GM19193 (cell line): ENCODE results near the gene TENM4.

ENCODE experiments used
- POLR2A ChIP-seq: IDR thresholded peaks from 4 replicates; pipeline ENCODE4 v1.6.1; 2011; ENCODE audit not compliant: insufficient read depth, insufficient read length; ENCODE audit errors: extremely low read depth

The TENM4 gene

DNA sequence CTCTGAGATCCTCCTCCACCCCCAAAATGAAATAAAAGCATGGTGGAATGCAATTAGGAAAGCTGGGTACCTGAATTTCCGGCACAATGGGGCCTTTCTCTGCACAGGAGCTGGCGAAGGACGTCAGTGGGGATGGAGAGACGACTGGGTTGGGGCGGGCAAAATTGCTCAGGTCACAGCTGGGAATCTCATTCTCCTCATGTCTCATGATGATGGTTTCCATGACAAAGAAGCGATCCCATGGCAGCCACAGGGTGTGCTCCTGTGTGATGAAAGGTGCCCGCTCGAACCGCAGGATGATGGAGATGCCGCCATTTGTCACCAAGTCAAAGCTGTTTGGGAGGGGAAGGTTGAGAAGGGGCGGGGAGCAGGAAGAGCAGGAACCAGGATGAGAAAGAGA, 708.6 kb downstream of the TENM4 start:
- no peak for TF ChIP-seq POLR2A

DNA sequence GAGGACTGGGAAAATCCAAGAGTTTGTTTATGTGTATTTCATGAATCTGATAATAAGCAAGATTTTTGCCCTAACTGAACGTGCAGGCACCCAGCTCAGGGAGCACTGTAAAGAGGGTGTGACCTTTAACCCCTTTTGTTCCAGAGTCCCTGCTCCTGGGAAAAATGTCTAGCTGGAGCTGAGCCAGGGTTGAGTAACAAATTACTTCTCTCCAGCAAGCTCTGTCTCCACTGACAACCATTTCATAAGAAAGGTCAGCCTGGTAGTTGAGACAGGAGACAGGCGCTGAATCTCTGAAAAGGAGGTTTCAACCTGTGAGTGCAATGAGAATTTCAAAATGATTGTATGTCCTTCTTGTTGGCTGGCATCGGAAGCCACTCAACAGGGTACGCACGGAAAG, 709.8 kb downstream of the TENM4 start:
- no peak for TF ChIP-seq POLR2A

DNA sequence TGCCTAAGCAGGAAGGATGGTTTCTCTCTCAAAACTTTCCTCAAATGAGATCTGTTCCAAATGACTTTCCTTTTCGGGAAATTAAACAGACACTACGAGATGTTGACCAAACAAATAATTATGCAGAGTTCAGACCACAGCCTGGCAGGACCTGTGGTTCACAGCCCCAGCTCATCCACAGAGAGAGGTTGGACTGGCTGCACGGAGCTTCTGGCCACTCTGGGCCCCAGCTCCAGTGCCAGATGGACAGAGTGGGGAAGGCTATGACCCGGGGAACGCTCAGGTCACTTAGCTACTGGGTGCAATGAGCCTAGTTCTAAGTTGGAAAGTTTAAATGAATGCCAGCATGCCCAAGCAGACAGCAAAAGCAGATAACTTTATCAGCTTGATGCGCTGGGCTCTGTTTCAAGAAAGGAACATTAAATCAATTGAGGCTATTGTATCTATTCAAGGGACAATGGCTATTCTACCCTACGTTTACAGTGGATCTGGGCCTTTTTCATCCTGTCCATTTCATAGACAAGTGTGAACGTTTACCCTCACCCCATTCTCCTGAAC, 710.5 kb downstream of the TENM4 start:
- TF ChIP-seq POLR2A: no peak

DNA sequence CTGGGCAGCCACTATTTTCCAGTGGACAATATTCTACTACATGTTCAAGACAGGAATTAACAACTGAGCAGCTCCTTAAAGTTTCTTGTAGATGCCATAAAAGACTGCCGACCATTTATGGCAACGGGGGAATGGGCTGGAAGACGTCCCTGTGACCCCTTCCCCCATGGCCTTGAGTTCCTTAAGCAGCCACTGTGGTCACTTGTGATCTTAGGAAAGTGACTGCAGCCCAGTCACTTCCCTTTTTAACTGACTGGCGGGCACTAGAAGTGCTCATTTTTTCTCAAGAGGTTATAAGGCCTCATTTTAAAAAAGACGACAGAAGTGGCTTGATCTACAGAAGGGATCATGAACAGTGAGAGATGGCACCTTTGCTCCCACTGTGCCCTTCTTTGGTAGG, 713.0 kb downstream of the TENM4 start:
- TF ChIP-seq POLR2A: no peak

DNA sequence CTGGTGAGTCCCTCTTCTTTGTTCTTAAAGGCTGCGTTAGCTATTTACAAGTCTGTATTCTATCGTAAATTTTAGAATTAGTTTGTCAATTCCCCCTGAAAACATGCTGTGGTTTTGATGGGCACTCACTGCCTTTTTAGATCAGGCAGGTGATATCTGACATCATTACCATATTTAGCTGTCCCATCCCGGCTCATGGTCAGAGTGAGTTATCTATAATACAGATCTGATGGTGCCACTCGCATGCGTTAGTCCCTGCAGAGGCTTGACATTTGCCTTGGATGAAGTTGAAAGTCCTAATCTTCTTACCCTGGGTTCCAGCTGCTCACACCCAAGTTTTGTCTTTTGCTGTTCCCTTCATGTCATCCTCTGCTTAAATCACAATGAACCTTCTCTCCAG, 715.6 kb downstream of the TENM4 start:
- TF ChIP-seq POLR2A: no peak

DNA sequence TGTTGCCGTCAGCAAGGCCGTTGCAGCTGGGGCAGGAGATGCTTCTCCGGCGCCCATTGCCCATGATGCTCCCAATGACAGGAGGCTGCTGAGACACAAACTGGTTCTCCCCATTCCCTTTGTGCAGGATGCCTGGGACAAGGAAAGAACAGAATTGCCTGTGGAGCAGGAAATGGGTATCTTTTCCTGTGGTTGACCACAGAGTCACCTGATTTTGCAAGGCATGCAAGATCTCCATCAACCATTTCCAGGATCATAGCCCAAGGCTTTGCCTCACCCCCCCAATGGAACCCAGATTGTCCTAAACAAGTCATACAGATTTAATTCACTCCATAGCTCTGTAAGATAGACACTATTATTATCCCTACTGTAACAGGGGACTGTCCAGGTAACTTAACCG, 718.0 kb downstream of the TENM4 start:
- no peak for TF ChIP-seq POLR2A

DNA sequence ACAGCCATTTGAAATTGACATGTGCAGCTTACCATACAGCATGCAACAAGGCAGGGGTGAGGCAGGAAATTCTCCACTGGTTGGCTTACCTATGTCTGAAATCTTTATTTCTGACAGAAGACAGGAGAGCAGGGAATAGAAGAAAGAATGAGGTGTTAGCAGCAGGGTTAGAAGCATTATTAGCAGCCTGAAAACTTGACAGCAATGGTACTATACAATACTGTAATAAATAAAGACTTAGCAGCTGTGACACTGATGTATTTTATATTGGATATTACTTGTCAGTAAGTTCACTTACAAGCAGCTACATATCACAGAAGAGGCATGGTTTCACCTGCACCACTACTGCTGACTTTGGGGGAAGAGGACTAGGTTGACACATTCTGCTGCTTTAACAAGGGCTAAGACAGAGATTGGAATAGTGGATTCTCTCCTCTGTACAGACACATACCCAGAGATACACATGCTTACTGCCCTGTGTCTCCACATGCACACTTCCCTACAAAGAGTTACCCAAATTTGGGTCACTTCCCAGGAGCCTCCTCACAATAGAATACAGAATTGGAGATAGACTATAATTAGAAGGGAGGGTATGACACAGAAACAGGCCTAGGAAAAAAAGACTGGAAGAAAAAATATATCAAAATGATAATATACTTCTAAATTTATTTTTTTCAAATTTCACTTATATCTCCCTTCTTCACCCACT, 720.4 kb downstream of the TENM4 start:
- TF ChIP-seq POLR2A: no peak

DNA sequence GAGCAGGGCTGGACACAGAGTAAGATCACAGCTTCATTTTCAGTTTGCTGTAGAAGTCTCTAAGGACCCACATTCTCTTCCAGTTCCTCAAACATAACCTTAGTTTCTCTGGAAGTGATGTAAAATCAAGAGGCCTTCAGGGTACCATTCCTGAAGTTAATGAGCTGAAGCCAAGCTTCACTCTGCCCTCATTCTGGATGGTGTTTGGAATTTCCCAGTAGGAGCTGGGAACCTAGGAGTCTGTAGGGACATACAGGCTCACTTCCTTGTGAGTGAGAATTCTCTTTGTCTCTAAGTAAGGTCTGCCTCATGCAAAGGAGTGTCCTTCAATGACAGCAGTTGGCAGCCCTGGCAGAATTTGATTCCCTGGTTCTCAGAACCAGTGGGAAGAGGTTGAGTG, 723.8 kb downstream of the TENM4 start:
- TF ChIP-seq POLR2A: no peak

DNA sequence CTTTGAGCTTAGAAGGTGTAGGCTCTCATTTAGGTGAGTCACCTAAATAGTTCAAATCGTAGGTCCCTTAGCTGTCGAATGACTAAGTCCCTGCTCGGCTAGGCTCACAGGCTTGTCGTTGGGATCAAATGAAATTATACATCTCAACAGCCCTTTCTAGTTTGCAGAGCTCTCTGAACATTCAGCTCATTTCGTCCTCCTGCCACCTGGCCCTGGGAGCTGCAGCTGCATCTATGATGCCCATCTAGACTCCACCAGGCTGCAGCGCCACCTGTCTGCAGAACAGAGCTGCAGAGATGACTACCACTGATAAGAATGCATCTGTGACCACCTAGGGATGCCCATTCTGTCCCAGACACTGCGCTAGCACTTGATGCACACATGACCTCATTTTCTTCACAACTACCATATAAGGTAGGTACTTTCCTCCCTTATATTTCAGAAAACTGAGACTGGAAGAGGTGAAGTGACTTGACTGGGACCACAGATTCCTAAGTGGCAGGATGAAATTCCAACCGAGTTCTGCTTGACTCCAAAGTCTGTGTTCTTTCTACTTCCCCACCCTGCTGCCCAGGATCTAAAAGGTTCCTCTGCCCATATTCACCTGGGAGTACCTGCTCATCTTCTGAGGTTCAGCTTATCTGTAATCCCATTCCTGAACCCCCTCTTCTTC, 725.1 kb downstream of the TENM4 start:
- TF ChIP-seq POLR2A: no peak

DNA sequence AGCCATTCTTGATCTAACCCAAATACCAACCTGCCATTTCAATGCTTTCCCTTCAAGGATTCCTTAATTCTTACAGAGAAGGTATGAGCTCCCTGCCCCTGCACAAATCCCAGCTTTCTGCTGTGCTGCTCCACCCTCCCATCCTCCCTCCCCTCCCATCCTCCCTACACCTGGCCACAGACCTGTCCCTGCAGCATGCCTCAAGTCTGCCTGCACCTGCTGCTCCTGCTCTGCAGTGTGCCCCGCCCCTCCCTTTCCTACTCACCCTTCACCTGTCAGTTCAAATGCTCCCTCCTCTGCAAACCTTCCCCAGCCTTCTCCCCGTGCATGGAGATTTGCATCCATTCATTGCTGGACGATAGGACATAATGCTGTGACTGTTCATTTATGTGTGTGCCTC, 726.3 kb downstream of the TENM4 start:
- no peak for TF ChIP-seq POLR2A

DNA sequence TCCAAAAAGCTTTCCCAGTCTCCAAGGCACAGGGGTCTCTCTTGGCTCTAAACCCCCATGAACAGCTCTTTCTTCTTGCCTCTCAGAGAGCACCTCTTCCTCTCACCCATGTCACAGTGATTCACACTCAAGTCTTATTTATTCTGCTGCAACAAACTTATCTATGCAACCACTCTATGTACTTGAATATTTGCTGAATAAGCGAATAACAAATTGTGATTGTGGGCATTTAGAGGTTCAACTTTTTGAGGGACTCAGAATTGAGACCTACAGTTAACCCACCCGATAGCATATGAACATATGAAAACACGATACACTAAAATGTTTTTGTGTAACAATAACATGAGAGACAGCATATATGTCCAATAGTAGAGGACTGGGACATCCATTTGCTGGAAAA, 729.1 kb downstream of the TENM4 start:
- no peak for TF ChIP-seq POLR2A

DNA sequence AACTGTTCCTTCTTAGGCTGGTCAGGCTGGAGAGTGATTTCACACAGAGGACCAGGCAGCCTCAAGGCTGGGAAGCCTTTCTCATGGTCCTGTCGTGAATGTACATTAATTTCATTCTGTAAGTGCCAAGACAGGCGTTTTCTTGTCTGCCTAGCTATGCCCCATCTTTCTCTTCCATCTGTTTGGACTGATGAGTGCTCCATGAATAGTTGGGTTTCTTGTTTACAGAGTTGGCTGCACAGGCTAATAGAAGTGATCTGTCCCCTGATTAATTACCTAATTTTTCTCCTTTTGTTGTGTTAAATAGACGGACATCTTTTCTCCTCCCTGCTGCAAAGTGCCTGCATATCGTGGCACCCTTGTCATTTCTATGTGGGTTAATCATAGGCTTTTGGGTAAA, 730.4 kb downstream of the TENM4 start:
- TF ChIP-seq POLR2A: no peak

DNA sequence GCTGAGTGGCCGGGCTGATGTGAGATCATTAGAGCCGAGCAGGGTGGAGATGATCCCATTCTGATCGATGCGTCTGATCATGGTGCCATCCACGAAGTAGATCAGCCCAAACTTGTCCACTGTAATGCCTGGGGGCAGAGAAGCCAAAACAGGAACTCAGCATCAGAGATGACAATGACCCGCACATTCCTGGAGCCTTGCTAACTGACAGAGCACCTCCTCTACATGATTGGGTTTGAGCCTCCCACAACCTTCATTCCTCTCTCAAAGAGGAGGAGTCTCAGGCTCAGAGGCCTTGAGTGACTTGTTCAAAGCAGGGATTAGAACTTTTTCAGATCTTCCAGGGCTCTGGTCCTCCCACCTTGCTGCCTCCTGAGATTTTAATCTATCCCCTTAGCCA, 732.4 kb downstream of the TENM4 start:
- TF ChIP-seq POLR2A: no peak

DNA sequence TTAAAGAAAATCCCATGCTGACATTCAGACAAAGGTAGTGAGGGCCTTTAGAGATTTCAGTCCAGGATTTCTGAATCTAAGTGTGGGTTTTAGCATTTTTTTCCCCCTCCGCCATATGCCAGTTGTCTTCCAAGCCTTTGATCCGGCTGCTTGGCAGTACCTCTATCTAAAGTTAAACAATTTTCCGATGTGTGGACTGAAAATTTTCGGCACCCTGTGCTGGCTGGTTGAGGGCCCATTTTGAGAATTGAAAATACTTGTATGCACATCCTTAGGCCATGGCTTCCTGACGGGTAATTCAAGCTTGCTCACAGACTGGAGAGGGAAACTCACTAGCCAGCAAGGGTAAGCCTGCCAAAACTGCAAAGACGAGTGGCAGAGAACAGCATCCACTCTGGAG, 734.3 kb downstream of the TENM4 start:
- no peak for TF ChIP-seq POLR2A

DNA sequence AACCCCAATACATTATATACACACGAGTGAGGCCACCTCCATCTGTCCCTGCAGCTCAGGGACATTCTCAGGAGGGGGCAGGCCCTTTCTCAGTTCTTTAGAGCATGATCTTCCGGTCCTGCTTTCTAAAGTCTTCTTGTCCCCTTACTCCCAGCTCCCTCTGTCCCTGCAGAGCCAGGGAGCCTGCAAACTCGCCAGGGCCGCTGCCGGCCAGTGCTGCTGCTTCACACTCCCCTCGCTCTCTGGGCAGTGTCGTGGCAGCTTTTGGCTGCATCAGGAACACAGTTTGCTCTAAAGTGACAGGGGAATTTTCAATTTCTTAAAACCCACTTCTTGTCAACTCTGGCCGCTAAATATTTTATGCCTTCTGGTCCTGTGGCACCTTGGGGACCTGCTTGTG, 736.0 kb downstream of the TENM4 start:
- TF ChIP-seq POLR2A: no peak

DNA sequence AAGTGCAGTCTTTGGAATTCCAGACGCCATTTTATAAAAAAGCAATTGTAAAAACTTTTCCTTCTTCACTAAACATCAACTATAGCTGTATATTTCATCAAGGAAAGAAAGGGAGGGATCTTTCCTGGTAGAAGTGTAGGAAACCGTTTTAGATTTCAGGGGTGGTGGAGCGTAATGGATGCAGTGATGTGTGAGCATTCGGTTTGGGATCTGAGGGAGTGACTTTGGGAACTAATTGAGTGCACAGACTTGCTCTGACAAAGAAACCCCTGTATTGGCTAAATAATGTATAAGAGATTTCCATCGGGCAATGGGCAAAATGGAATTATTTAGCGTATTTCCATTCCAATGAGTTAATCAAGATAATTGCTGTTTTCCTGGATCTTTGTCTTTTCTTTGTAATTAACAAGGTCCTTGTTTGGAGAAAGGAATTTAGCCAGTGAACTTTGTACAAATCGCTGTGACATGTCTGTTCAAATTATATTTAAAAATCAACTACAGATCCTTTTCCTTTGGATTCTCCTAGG, 741.2 kb downstream of the TENM4 start:
- no peak for TF ChIP-seq POLR2A
